ENCODE data around the gene CBX5. TPM values are rescaled to one million over a fixed set of nuclear protein-coding genes. Genes with fewer than 3 reads are reported as not detected.

Gene CBX5
- polyA plus RNA-seq, 1 experiment: 14.3 TPM

- TF ChIP-seq, protein P1, sequence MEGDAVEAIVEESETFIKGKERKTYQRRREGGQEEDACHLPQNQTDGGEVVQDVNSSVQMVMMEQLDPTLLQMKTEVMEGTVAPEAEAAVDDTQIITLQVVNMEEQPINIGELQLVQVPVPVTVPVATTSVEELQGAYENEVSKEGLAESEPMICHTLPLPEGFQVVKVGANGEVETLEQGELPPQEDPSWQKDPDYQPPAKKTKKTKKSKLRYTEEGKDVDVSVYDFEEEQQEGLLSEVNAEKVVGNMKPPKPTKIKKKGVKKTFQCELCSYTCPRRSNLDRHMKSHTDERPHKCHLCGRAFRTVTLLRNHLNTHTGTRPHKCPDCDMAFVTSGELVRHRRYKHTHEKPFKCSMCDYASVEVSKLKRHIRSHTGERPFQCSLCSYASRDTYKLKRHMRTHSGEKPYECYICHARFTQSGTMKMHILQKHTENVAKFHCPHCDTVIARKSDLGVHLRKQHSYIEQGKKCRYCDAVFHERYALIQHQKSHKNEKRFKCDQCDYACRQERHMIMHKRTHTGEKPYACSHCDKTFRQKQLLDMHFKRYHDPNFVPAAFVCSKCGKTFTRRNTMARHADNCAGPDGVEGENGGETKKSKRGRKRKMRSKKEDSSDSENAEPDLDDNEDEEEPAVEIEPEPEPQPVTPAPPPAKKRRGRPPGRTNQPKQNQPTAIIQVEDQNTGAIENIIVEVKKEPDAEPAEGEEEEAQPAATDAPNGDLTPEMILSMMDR (IDR thresholded peaks at IDR 0.05; ENCODE audit: insufficient read depth, low read depth, low read length): no peak
- Histone ChIP-seq H3K27me3 (ENCODE audit: control insufficient read depth, insufficient read depth, low read length) (peaks cover 3% of the 10 kb centered on the region), H3K36me3 (ENCODE audit: control insufficient read depth, insufficient read depth, low read length) (no peaks in the 10 kb centered on the region), H3K4me3 (ENCODE audit: low read depth, low read length) (no peak overlapping the region)
- POLR2A ChIA-PET: no interaction called here
- CTCF ChIA-PET: interaction anchor here (0.5 to 7.7 kb wide), 4 partner anchors 10 to 207 kb away, joined by 3 to 213 read pairs (median 6); partner anchors contain the start of genes HOXC8 and HOXC9
- DNase-seq (ENCODE audit: low read depth): no peak
Measured at GRCh38 chr12:54211920-54212319, 68.0 kb downstream of the CBX5 start.

DNA sequence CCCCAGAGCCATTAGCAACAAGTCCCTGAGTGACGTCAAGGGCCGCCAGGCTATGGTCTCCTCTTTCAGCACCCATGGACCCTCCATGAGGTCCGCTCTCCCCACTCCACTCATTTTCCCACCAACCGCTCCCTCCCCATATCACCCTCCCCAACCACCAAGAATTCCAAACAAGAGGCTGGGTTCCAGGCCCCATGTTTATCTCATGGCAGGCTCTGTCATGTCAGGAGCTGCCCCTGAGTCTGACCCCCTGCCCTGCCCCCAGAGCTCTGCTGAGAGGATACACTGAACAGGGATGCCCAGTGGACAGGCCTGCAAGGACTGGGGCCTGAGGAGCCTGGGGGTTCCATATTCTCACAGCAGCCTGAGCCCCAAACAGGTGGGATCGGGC lies 69.5 kb downstream of the CBX5 start:
- TF ChIP-seq, protein P1 (IDR thresholded peaks at IDR 0.05; ENCODE audit: insufficient read depth, low read depth, low read length): no peak
- no peak for DNase-seq (ENCODE audit: low read depth)
- POLR2A ChIA-PET: no interaction called here
- Histone ChIP-seq H3K4me3 (ENCODE audit: low read depth, low read length) (no peak overlapping the region), H3K27me3 (ENCODE audit: control insufficient read depth, insufficient read depth, low read length) (peaks cover 13% of the 10 kb centered on the region), H3K36me3 (ENCODE audit: control insufficient read depth, insufficient read depth, low read length) (no peaks in the 10 kb centered on the region)
- CTCF ChIA-PET: interaction anchor here (1.0 to 7.7 kb wide), 4 partner anchors 8 to 224 kb away, joined by 3 to 213 read pairs (median 50); partner anchors contain the start of genes HOXC10, HOXC8 and HOXC9

GRCh38 chr12:54208591-54208990 lies 71.3 kb downstream of the CBX5 start:
- TF ChIP-seq, protein P1 (IDR thresholded peaks at IDR 0.05; ENCODE audit: insufficient read depth, low read depth, low read length): no peak
- Histone ChIP-seq H3K4me3 (ENCODE audit: low read depth, low read length) (no peak overlapping the region), H3K36me3 (ENCODE audit: control insufficient read depth, insufficient read depth, low read length) (no peaks in the 10 kb centered on the region), H3K27me3 (ENCODE audit: control insufficient read depth, insufficient read depth, low read length) (peaks cover 16% of the 10 kb centered on the region)
- POLR2A ChIA-PET: no interaction called here
- no peak for DNase-seq (ENCODE audit: low read depth)
- CTCF ChIA-PET: interaction anchor here (0.8 to 7.7 kb wide), 24 partner anchors 10 to 442 kb away, joined by 3 to 213 read pairs (median 6); partner anchors contain the start of genes HOXC10, HOXC5, HOXC6 and HOXC8

DNA sequence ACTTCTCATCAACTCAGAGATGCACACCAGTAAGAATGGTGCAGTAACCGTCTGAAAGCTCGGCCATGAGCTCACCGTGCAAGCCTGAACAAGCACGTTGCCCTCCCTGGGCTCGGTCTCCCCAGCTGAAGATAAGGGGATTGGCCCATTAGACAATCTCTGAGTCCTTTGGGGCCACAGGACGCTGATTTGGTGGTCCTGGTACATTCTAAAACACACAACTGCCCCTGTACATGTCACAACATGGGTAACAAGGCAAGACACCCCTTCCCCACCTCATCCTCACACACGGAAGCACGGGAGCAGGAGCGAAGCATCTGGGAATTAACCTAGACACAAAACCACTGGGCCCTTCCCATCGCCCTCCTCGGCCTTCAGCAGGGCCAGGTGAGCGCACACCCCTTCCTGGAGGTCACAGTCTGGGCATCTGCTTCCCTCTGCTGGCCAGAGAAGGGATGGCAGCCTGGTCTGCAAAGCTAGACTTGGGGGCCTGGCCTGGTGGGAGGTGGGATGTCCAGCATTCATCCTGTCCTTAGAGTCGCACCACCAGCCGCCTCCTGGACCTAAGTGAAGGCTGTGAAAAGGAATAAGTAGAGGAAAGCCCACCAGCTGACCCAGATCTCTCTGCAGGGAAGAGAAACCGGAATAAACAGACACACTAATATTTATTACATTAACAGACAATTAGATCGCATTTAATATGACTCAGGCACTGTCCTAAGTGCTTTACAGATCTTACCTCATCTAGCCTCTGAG lies 72.2 kb downstream of the CBX5 start:
- no peak for DNase-seq (ENCODE audit: low read depth)
- Histone ChIP-seq H3K27me3 (ENCODE audit: control insufficient read depth, insufficient read depth, low read length) (peaks cover 14% of the 10 kb centered on the region), H3K36me3 (ENCODE audit: control insufficient read depth, insufficient read depth, low read length) (no peaks in the 10 kb centered on the region), H3K4me3 (ENCODE audit: low read depth, low read length) (no peak overlapping the region)
- POLR2A ChIA-PET: interaction anchor here (0.6 kb wide), 1 partner anchor 141 kb away, joined by 5 read pairs; no protein-coding TSS in a partner anchor
- TF ChIP-seq, protein P1 (IDR thresholded peaks at IDR 0.05; ENCODE audit: insufficient read depth, low read depth, low read length): peak; percentile 98
- CTCF ChIA-PET: interaction anchor here (0.7 to 7.7 kb wide), 46 partner anchors 8 to 507 kb away, joined by 3 to 213 read pairs (median 4); partner anchors contain the start of genes HOXC10, HOXC5, HOXC6 and HOXC8

- no peak for DNase-seq (ENCODE audit: low read depth)
Measured at GRCh38 chr12:54206791-54207190, 73.1 kb downstream of the CBX5 start.

More at GRCh38 chr12:54206791-54207190, 73.1 kb downstream of the CBX5 start:
- TF ChIP-seq, protein P1 (IDR thresholded peaks at IDR 0.05; ENCODE audit: insufficient read depth, low read depth, low read length): no peak
- Histone ChIP-seq H3K36me3 (ENCODE audit: control insufficient read depth, insufficient read depth, low read length) (no peaks in the 10 kb centered on the region), H3K4me3 (ENCODE audit: low read depth, low read length) (no peak overlapping the region), H3K27me3 (ENCODE audit: control insufficient read depth, insufficient read depth, low read length) (peaks cover 13% of the 10 kb centered on the region)
- ChIA-PET POLR2A (no interaction called here), CTCF (interaction anchor here (0.7 to 7.7 kb wide), 25 partner anchors 9 to 507 kb away, joined by 3 to 213 read pairs (median 6); partner anchors contain the start of genes HOXC10, HOXC5, HOXC6 and HOXC8)

All from BJ (cell line).